Ishikawa (cell line): Measurements from ENCODE around the gene SLC18B1.

Experiments used
- CEBPB ChIP-seq: IDR thresholded peaks from 2 replicates; pipeline ENCODE4 v1.6.1; 2012
- CREB1 ChIP-seq: IDR thresholded peaks from 2 replicates; pipeline ENCODE4 v1.6.1; 2012; ENCODE audit warnings: low read depth
- EGR1 ChIP-seq: IDR thresholded peaks from 2 replicates; pipeline ENCODE4 v1.6.1; 2012
- EP300 ChIP-seq: IDR thresholded peaks from 2 replicates; pipeline ENCODE4 v1.6.1; 2012; ENCODE audit warnings: borderline replicate concordance
- FOXM1 ChIP-seq: IDR thresholded peaks from 2 replicates; pipeline ENCODE4 v1.6.1; 2012; ENCODE audit warnings: low read depth, borderline replicate concordance
- MAX ChIP-seq: IDR thresholded peaks from 2 replicates; pipeline ENCODE4 v1.6.1; 2012
- NFIC ChIP-seq: IDR thresholded peaks from 2 replicates; pipeline ENCODE4 v1.6.1; 2012
- RAD21 ChIP-seq: IDR thresholded peaks from 2 replicates; pipeline ENCODE4 v1.6.1; 2012; ENCODE audit warnings: low read depth
- REST ChIP-seq: IDR thresholded peaks from 2 replicates; pipeline ENCODE4 v1.6.1; 2012; ENCODE audit warnings: low read depth, mild to moderate bottlenecking
- TAF1 ChIP-seq: IDR thresholded peaks from 2 replicates; pipeline ENCODE4 v1.6.1; 2012; ENCODE audit warnings: low read depth, mild to moderate bottlenecking
- TCF12 ChIP-seq: IDR thresholded peaks from 2 replicates; pipeline ENCODE4 v1.6.1; 2012; ENCODE audit warnings: low read depth
- TEAD4 ChIP-seq: IDR thresholded peaks from 2 replicates; pipeline ENCODE4 v1.6.1; 2012
- USF1 ChIP-seq: IDR thresholded peaks from 2 replicates; pipeline ENCODE4 v1.6.1; 2012
- YY1 ChIP-seq: IDR thresholded peaks from 2 replicates; pipeline ENCODE4 v1.6.1; 2012; ENCODE audit warnings: low read depth
- ZBTB7A ChIP-seq: IDR thresholded peaks from 2 replicates; pipeline ENCODE4 v1.6.1; 2012; ENCODE audit warnings: low read depth

Gene SLC18B1

GRCh38 chr6:132750455-132751248 is 47.8 kb downstream of the SLC18B1 start:
- no peak for TF ChIP-seq REST
- no peak for TF ChIP-seq YY1
- TF ChIP-seq EGR1 = no peak
- TF ChIP-seq RAD21 = no peak
- TF ChIP-seq USF1 = no peak
- no peak for TF ChIP-seq MAX
- no peak for TF ChIP-seq TCF12
- TF ChIP-seq NFIC = no peak
- no peak for TF ChIP-seq TAF1
- no peak for TF ChIP-seq CREB1
- TF ChIP-seq TEAD4 = no peak
- no peak for TF ChIP-seq ZBTB7A
- TF ChIP-seq CEBPB = no peak
- TF ChIP-seq FOXM1 = no peak
- TF ChIP-seq EP300 = no peak

- TF ChIP-seq CEBPB (no peak), MAX (no peak), FOXM1 (no peak), CREB1 (no peak), RAD21 (no peak), ZBTB7A (no peak), NFIC (no peak), EP300 (no peak), TAF1 (no peak), USF1 (no peak), EGR1 (no peak), TCF12 (no peak), REST (no peak), YY1 (no peak), TEAD4 (no peak)
Measured at GRCh38 chr6:132749111-132749510, 49.3 kb downstream of the SLC18B1 start.

GRCh38 chr6:132748446-132748845 is 50.0 kb downstream of the SLC18B1 start:
- no peak for TF ChIP-seq CEBPB

- TF ChIP-seq REST (no peak), MAX (no peak), TCF12 (no peak), RAD21 (no peak), TEAD4 (no peak), ZBTB7A (no peak), TAF1 (no peak), NFIC (no peak), CEBPB (no peak), USF1 (no peak), CREB1 (no peak)
Measured at GRCh38 chr6:132746048-132746447, 52.4 kb downstream of the SLC18B1 start.
